Endodermal cell (in vitro differentiated cells): ENCODE results near the gene ESRRA. TPM values are rescaled to one million over a fixed set of nuclear protein-coding genes. Genes with fewer than 3 reads are reported as not detected.

ENCODE experiments used
- DNase-seq: peaks from one replicate; pipeline ENCODE4 v3.0.0-alpha.2; 2017
- H3K27ac ChIP-seq: 2 replicates; pipeline ENCODE4 v1.5.1; 2013; ENCODE audit warnings: mild to moderate bottlenecking, low read depth, low read length, moderate library complexity
- H3K27me3 ChIP-seq: 2 replicates; pipeline ENCODE4 v1.6.1; 2013; ENCODE audit warnings: mild to moderate bottlenecking, low read length, moderate library complexity; ENCODE audit not compliant: insufficient read depth, control insufficient read depth, poor library complexity, severe bottlenecking
- H3K36me3 ChIP-seq: 2 replicates; pipeline ENCODE4 v1.7.0; 2013; ENCODE audit warnings: mild to moderate bottlenecking, low read length, moderate library complexity; ENCODE audit not compliant: control insufficient read depth, insufficient read depth
- H3K4me1 ChIP-seq: one replicate; pipeline ENCODE4 v1.7.0; 2013; ENCODE audit warnings: low read length; ENCODE audit not compliant: control insufficient read depth, insufficient read depth
- H3K4me3 ChIP-seq: 2 replicates; pipeline ENCODE4 v1.5.1; 2013; ENCODE audit warnings: mild to moderate bottlenecking, low read length, moderate library complexity
- H3K9ac ChIP-seq: 2 replicates; pipeline ENCODE4 v1.6.1; 2013; ENCODE audit warnings: mild to moderate bottlenecking, low read length, moderate library complexity; ENCODE audit not compliant: poor library complexity, severe bottlenecking; ENCODE audit errors: extremely low read depth
- H3K9me3 ChIP-seq: 2 replicates; pipeline ENCODE4 v1.6.1; 2013; ENCODE audit warnings: mild to moderate bottlenecking, low read length, moderate library complexity; ENCODE audit not compliant: control insufficient read depth
- H3K27ac Mint-ChIP-seq: 2 replicates; pipeline ENCODE4 v1.8.0; 2020; ENCODE audit warnings: mixed read lengths
- H3K27me3 Mint-ChIP-seq: 2 replicates; pipeline ENCODE4 v1.8.0; 2021; ENCODE audit warnings: mild to moderate bottlenecking, mixed read lengths; ENCODE audit not compliant: insufficient read depth
- H3K36me3 Mint-ChIP-seq: 2 replicates; pipeline ENCODE4 v1.8.0; 2020; ENCODE audit warnings: low read depth, mixed read lengths
- H3K4me1 Mint-ChIP-seq: 2 replicates; pipeline ENCODE4 v1.8.0; 2020; ENCODE audit warnings: mixed read lengths
- H3K4me3 Mint-ChIP-seq: 2 replicates; pipeline ENCODE4 v1.8.0; 2020; ENCODE audit warnings: mild to moderate bottlenecking, moderate library complexity, mixed read lengths
- H3K9me3 Mint-ChIP-seq: 2 replicates; pipeline ENCODE4 v1.8.0; 2020; ENCODE audit warnings: mild to moderate bottlenecking, mixed read lengths
- WGBS, 2 experiments: methylation state at CpG; one replicate each; pipeline versions ENCODE4 v1.1.5 to v1.1.7; 2013; ENCODE audit warnings: missing lambda C conversion rate in 2 of 2, mixed read lengths in 1 of 2; ENCODE audit not compliant: insufficient coverage in 1 of 2, insufficient read length in 1 of 2; 5-methylcytosine and 5-hydroxymethylcytosine counted together
- total RNA-seq, 2 donors: library from RNA; stranded (reverse); fragmentation: NEBNext Ultra II Directional in 1 of 2; extraction: Animal tissue kit (Norgen Biotek cat#: 25700) in 1 of 2; gene quantifications; 2 replicates in 1 of 2; 3 replicates in 1 of 2; pipeline ENCODE4 v1.2.1, GENCODE V29; 2021
- TF ChIP-seq, protein P1 (sequence below): fragments of 200-600 bp; sonication (generic); conservative IDR thresholded peaks from 2 replicates; pipeline ENCODE4 v1.5.0; 2021; ENCODE audit warnings: antibody characterized with exemption, mild to moderate bottlenecking

The ESRRA gene
- total RNA-seq, 2 donors from 2014 or later, result 22.8 to 34.5 TPM

DNA sequence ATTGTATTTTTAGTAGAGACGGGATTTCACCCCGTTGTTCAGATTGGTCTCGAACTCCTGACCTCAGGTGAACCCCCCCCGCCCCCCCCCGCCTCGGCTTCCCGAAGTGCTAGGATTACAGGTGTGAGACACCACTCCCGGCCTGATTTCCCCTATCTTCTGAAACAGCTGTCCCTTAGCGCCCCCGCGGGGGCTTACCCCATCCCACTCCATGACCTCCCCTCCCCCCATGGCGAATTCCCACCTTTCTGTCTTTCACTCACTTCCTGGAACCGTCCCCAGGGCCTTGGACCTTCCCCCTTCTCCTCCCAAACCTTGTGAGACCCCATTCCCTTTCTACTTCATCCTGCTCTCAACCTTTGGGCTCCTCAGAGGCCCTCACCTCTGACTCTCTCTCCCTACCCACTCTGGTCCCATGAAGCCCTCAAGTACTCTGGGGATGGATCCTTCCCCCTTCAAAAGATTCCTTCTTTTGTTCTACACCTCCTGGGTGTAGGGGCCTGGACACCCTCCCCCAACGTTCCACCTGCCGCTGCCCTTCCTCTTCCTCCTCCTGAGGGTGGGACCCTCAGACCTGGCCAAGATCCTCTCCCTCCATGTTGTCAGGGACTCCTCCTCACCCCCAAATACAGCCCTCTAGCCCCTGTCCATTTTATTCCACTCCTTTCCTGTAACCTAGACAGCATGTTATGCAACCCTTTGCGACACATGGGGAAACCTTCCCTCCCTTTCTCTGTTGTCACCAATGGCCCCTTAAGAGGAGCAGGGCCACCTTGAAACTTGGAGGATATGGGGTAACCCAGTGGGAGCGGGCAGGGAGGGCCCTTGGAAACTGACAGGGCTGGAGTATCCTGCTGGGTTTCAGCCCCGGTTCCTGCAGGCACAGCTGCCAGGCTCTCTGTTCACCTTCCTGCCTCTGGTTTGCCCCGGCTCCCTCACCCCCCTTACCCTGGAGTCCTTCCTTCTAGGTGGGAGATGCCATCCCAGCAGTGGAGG is 13.7 kb downstream of the ESRRA start:
- H3K27ac Mint-ChIP-seq, result peak overlapping the region; percentile 94

DNA sequence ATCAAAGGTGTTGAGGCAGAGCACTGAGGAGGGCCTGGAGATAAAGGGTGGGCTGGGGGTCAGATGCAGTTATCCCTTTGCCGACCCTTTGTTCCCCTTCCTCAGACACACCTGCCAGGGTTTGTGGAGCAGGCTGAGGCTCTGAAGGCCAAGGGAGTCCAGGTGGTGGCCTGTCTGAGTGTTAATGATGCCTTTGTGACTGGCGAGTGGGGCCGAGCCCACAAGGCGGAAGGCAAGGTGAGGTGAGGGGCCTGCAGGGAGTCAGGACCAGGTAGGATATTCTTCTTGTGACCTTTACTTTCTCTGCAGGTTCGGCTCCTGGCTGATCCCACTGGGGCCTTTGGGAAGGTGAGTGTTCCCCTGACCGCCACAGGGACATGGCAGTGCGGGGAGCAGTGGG is 15.2 kb downstream of the ESRRA start:
- H3K4me3 ChIP-seq, result peak overlapping the region; percentile 84
- no peak overlapping the region for H3K9ac ChIP-seq
- TF ChIP-seq, protein P1, sequence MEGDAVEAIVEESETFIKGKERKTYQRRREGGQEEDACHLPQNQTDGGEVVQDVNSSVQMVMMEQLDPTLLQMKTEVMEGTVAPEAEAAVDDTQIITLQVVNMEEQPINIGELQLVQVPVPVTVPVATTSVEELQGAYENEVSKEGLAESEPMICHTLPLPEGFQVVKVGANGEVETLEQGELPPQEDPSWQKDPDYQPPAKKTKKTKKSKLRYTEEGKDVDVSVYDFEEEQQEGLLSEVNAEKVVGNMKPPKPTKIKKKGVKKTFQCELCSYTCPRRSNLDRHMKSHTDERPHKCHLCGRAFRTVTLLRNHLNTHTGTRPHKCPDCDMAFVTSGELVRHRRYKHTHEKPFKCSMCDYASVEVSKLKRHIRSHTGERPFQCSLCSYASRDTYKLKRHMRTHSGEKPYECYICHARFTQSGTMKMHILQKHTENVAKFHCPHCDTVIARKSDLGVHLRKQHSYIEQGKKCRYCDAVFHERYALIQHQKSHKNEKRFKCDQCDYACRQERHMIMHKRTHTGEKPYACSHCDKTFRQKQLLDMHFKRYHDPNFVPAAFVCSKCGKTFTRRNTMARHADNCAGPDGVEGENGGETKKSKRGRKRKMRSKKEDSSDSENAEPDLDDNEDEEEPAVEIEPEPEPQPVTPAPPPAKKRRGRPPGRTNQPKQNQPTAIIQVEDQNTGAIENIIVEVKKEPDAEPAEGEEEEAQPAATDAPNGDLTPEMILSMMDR, result no peak
- no peaks in the 10 kb centered on the region for H3K9me3 Mint-ChIP-seq
- 93 to 100% methylated on average over 3 to 7 of the region's 7 CpGs for WGBS, 2 experiments
- H3K4me1 ChIP-seq, result peaks cover 5% of the 10 kb centered on the region
- DNase-seq, result no peak
- peaks cover 12% of the 10 kb centered on the region for H3K4me1 Mint-ChIP-seq
- peaks cover 32% of the 10 kb centered on the region for H3K36me3 Mint-ChIP-seq
- no peaks in the 10 kb centered on the region for H3K27me3 Mint-ChIP-seq
- no peaks in the 10 kb centered on the region for H3K27me3 ChIP-seq
- peaks cover 36% of the 10 kb centered on the region for H3K36me3 ChIP-seq
- H3K9me3 ChIP-seq, result no peaks in the 10 kb centered on the region
- no peak overlapping the region for H3K27ac Mint-ChIP-seq
- no peak overlapping the region for H3K27ac ChIP-seq
- H3K4me3 Mint-ChIP-seq, result no peak overlapping the region

More for the DNA sequence above, 13.7 kb downstream of the ESRRA start:
- Histone ChIP-seq H3K36me3 (peaks cover 51% of the 10 kb centered on the region), H3K27ac (no peak overlapping the region), H3K9ac (peak overlapping the region; percentile 93), H3K4me1 (peaks cover 5% of the 10 kb centered on the region), H3K4me3 (peak overlapping the region; percentile 84), H3K27me3 (no peaks in the 10 kb centered on the region), H3K9me3 (no peaks in the 10 kb centered on the region)
- no peaks in the 10 kb centered on the region for H3K27me3 Mint-ChIP-seq
- DNase-seq, result peak; percentile 88
- 26 to 31% methylated on average over 6 to 18 of the region's 19 CpGs for WGBS, 2 experiments
- TF ChIP-seq, protein P1, result no peak
- H3K4me3 Mint-ChIP-seq, result peak overlapping the region; percentile 94
- peaks cover 42% of the 10 kb centered on the region for H3K36me3 Mint-ChIP-seq
- peaks cover 12% of the 10 kb centered on the region for H3K4me1 Mint-ChIP-seq
- H3K9me3 Mint-ChIP-seq, result no peaks in the 10 kb centered on the region

DNA sequence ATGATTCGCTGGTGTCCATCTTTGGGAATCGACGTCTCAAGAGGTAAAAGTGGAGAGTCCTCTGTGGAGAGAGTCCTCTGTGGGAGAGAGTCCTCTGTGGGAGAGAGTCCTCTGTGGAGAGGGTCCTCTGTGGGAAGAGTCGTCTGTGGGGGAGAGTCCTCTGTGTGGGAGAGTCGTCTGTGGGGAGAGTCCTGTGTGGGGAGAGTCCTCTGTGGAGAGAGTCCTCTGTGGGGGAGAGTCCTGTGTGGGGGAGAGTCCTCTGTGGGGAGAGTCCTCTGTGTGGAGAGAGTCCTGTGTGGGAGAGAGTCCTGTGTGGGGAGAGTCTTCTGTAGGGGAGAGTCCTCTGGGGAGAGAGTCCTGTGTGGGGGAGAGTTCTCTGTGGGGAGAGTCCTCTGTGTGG is 15.7 kb downstream of the ESRRA start:
- Mint-ChIP-seq H3K9me3 (no peaks in the 10 kb centered on the region), H3K27ac (peak overlapping the region; percentile 48)

More for the DNA sequence above, 15.7 kb downstream of the ESRRA start:
- Histone ChIP-seq H3K27ac (no peak overlapping the region), H3K4me1 (peaks cover 5% of the 10 kb centered on the region), H3K9ac (no peak overlapping the region), H3K4me3 (peak overlapping the region; percentile 84), H3K36me3 (peaks cover 32% of the 10 kb centered on the region), H3K27me3 (no peaks in the 10 kb centered on the region), H3K9me3 (no peaks in the 10 kb centered on the region)
- TF ChIP-seq, protein P1, result no peak
- no peak for DNase-seq
- Mint-ChIP-seq H3K27me3 (no peaks in the 10 kb centered on the region), H3K4me1 (peaks cover 12% of the 10 kb centered on the region), H3K4me3 (no peak overlapping the region), H3K36me3 (peaks cover 32% of the 10 kb centered on the region)
- 94 to 100% methylated on average over 3 to 5 of the region's 5 CpGs for WGBS, 2 experiments
